ENCODE data around the gene BRI3BP. TPM values are rescaled to one million over a fixed set of nuclear protein-coding genes. Genes with fewer than 3 reads are reported as not detected.

Gene BRI3BP
- total RNA-seq, 1 donor from 2014 or later: 3.6 TPM

DNA sequence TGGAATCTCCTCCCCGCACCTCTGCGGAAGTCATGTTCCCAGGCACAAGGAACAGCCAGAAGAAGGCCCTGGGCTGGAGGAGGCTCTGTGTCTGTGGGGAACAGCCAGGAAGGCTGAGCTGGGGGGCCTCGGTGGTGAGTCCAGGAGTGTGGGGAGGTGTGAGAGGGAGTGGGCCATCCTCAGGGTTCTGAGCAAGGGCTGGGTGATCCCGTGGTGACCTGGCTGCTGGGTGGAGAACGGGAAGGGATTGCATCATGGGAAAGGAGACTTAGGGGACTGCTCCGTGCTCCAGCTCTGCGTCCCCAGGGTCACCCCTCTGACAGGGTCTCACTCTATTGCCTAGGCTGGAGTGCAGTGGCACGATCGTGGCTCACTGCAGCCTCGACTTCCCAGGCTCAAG, 85.6 kb downstream of the BRI3BP start:
- H3K27ac Mint-ChIP-seq (ENCODE audit: unreplicated experiment): no peak overlapping the region
- TF ChIP-seq, protein P1, sequence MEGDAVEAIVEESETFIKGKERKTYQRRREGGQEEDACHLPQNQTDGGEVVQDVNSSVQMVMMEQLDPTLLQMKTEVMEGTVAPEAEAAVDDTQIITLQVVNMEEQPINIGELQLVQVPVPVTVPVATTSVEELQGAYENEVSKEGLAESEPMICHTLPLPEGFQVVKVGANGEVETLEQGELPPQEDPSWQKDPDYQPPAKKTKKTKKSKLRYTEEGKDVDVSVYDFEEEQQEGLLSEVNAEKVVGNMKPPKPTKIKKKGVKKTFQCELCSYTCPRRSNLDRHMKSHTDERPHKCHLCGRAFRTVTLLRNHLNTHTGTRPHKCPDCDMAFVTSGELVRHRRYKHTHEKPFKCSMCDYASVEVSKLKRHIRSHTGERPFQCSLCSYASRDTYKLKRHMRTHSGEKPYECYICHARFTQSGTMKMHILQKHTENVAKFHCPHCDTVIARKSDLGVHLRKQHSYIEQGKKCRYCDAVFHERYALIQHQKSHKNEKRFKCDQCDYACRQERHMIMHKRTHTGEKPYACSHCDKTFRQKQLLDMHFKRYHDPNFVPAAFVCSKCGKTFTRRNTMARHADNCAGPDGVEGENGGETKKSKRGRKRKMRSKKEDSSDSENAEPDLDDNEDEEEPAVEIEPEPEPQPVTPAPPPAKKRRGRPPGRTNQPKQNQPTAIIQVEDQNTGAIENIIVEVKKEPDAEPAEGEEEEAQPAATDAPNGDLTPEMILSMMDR (IDR thresholded peaks at IDR 0.05; ENCODE audit: insufficient read depth, low read depth, low read length): no peak
- TF ChIP-seq EZH2 (IDR thresholded peaks at IDR 0.05; ENCODE audit: insufficient read depth, low read length): no peak

DNA sequence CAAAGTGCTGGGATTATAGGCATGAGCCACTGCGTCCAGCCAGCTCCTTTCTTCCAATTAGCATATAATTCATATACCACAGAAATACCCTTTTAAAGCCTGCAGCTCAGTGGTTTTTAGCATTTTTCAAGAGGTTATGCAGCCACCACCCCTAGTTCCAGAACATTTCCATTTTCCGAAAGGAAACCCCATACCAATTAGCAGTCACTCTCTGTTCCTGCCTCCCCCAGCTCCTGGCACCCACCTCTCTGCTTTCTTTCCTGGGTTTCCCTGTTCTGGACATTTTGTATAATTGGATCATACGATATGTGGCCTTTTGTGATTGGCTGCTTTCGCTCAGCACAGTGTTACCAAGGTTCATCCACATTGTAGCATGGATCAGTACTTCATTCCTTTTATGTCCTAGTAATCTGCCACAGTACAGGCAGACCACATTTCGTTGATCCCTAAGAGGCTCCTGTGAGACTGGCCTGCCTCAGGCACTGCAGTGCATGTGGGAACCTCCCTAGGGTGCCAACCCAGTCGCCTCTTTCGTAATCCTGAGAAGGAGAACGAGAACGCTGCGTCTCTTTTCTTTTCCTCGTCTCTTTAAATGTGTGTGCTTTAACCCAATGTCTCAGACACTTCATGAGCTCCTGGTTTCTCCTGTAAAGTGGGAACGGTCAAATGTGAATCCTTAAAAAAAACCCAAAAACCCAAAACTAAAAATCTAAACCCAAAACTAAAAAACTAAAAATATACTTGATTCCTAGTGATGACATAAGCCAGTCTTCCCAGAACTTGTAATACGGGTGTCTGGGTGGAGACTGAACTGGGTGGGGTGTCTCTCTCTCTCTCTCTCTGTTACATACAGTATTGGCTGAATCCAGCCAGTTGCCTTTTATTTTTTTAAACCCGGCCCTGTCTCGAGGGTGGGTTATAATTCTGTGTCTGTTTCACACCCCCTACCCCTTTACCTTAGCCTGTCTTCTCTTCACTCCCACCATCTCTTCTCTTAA, 86.5 kb downstream of the BRI3BP start:
- H3K27ac ChIP-seq (ENCODE audit: low read depth, low read length): no peak overlapping the region
- TF ChIP-seq, protein P1 (IDR thresholded peaks at IDR 0.05; ENCODE audit: insufficient read depth, low read depth, low read length): no peak
- no peak for TF ChIP-seq EZH2 (IDR thresholded peaks at IDR 0.05; ENCODE audit: insufficient read depth, low read length)
- Mint-ChIP-seq H3K27me3 (ENCODE audit: low read depth, unreplicated experiment) (no peaks in the 10 kb centered on the region), H3K9me3 (ENCODE audit: unreplicated experiment) (no peaks in the 10 kb centered on the region), H3K27ac (ENCODE audit: unreplicated experiment) (no peak overlapping the region), H3K4me3 (ENCODE audit: unreplicated experiment) (no peak overlapping the region), H3K36me3 (ENCODE audit: low read depth, unreplicated experiment) (peaks cover 22% of the 10 kb centered on the region), H3K4me1 (ENCODE audit: low read depth, unreplicated experiment) (no peaks in the 10 kb centered on the region)
- no peaks in the 10 kb centered on the region for H3K79me2 ChIP-seq (ENCODE audit: insufficient read depth, low read length)
- no peak overlapping the region for H3K9ac ChIP-seq (ENCODE audit: low read length)
- H3K4me3 ChIP-seq (ENCODE audit: insufficient read depth, low read depth, low read length): no peak overlapping the region
- DNase-seq (ENCODE audit: low read depth): no peak
- no peaks in the 10 kb centered on the region for H3K4me1 ChIP-seq (ENCODE audit: insufficient read depth, low read length)
- peaks cover 11% of the 10 kb centered on the region for H3K36me3 ChIP-seq (ENCODE audit: insufficient read depth, low read length)
- no peaks in the 10 kb centered on the region for H3K27me3 ChIP-seq (ENCODE audit: insufficient read depth, low read length)
- no peak overlapping the region for H2AFZ ChIP-seq (ENCODE audit: low read depth, low read length)
- H4K20me1 ChIP-seq (ENCODE audit: insufficient read depth, low read length): peaks cover 20% of the 10 kb centered on the region
- H3K9me3 ChIP-seq (ENCODE audit: insufficient read depth, low read depth, low read length): no peaks in the 10 kb centered on the region
- H3K4me2 ChIP-seq (ENCODE audit: low read length): no peak overlapping the region
- no peak for FAIRE-seq

More for the DNA sequence above, 85.6 kb downstream of the BRI3BP start:
- Mint-ChIP-seq H3K4me3 (ENCODE audit: unreplicated experiment) (no peak overlapping the region), H3K9me3 (ENCODE audit: unreplicated experiment) (no peaks in the 10 kb centered on the region), H3K36me3 (ENCODE audit: low read depth, unreplicated experiment) (peaks cover 22% of the 10 kb centered on the region), H3K27me3 (ENCODE audit: low read depth, unreplicated experiment) (no peaks in the 10 kb centered on the region), H3K4me1 (ENCODE audit: low read depth, unreplicated experiment) (no peaks in the 10 kb centered on the region)
- no peak overlapping the region for H3K27ac ChIP-seq (ENCODE audit: low read depth, low read length)
- DNase-seq (ENCODE audit: low read depth) (no peak), FAIRE-seq (no peak)
- no peaks in the 10 kb centered on the region for H3K4me1 ChIP-seq (ENCODE audit: insufficient read depth, low read length)
- H3K79me2 ChIP-seq (ENCODE audit: insufficient read depth, low read length): no peaks in the 10 kb centered on the region
- no peak overlapping the region for H2AFZ ChIP-seq (ENCODE audit: low read depth, low read length)
- peaks cover 16% of the 10 kb centered on the region for H4K20me1 ChIP-seq (ENCODE audit: insufficient read depth, low read length)
- peaks cover 11% of the 10 kb centered on the region for H3K36me3 ChIP-seq (ENCODE audit: insufficient read depth, low read length)
- no peak overlapping the region for H3K4me3 ChIP-seq (ENCODE audit: insufficient read depth, low read depth, low read length)
- no peaks in the 10 kb centered on the region for H3K9me3 ChIP-seq (ENCODE audit: insufficient read depth, low read depth, low read length)
- H3K9ac ChIP-seq (ENCODE audit: low read length): no peak overlapping the region
- H3K27me3 ChIP-seq (ENCODE audit: insufficient read depth, low read length): no peaks in the 10 kb centered on the region
- H3K4me2 ChIP-seq (ENCODE audit: low read length): no peak overlapping the region

Other genes with a start within 250 kb of the BRI3BP start
- 44.5 and 48.4 TPM in 2 replicates for gene SCARB1, start 129.8 kb upstream of the BRI3BP start, total RNA-seq
- 1,171 and 1,214 TPM in 2 replicates for gene UBC, start 79.0 kb upstream of the BRI3BP start, total RNA-seq
- gene DHX37, start 4.5 kb upstream of the BRI3BP start, total RNA-seq: 19.6 and 21.1 TPM in 2 replicates
- gene AACS, start 71.8 kb downstream of the BRI3BP start, total RNA-seq: 22.0 and 22.5 TPM in 2 replicates
- gene TMEM132B, start 192.7 kb downstream of the BRI3BP start, total RNA-seq: 1.9 and 2.2 TPM in 2 replicates